Stimulated activated CD8-positive, alpha-beta memory T cell treated with anti-CD3 and anti-CD28 coated beads, Interleukin-12 subunit alpha, Interleukin-12 subunit beta, amount 100 ng/mL, for 1 hour (primary cell): Measurements from ENCODE around the gene RAE1.

ENCODE experiments used
- DNase-seq: peaks from one replicate; pipeline ENCODE4 v3.0.0-alpha.2; 2020; ENCODE audit warnings: low read depth

Gene RAE1

GRCh38 chr20:57351042-57351783 is at the start of gene RAE1:
TSS of gene RAE1 (plus strand) at chr20:57351255. CDS start at chr20:57354039, 2,784 bp downstream.
- DNase-seq = peak; percentile 92

- no peak for DNase-seq
Measured at GRCh38 chr20:57306747-57307146, 44.3 kb upstream of the RAE1 start.

- DNase-seq = no peak
Measured at GRCh38 chr20:57308451-57309271, 42.4 kb upstream of the RAE1 start.

- DNase-seq = no peak
Measured at GRCh38 chr20:57309544-57310115, 41.4 kb upstream of the RAE1 start.

GRCh38 chr20:57310821-57311514 is 40.1 kb upstream of the RAE1 start:
- DNase-seq = no peak

GRCh38 chr20:57312138-57312537 is 38.9 kb upstream of the RAE1 start:
- DNase-seq = no peak

GRCh38 chr20:57313230-57313629 is 37.8 kb upstream of the RAE1 start:
- DNase-seq = no peak

- no peak for DNase-seq
Measured at GRCh38 chr20:57313951-57314350, 37.1 kb upstream of the RAE1 start.

- DNase-seq = no peak
Measured at GRCh38 chr20:57315083-57315975, 35.7 kb upstream of the RAE1 start.

- no peak for DNase-seq
Measured at GRCh38 chr20:57315976-57316480, 35.0 kb upstream of the RAE1 start.

- DNase-seq = no peak
Measured at GRCh38 chr20:57316795-57317201, 34.3 kb upstream of the RAE1 start.

- no peak for DNase-seq
Measured at GRCh38 chr20:57317316-57317788, 33.7 kb upstream of the RAE1 start.

- DNase-seq = no peak
Measured at GRCh38 chr20:57317789-57318371, 33.2 kb upstream of the RAE1 start.

- no peak for DNase-seq
Measured at GRCh38 chr20:57319584-57319983, 31.5 kb upstream of the RAE1 start.

- DNase-seq = no peak
Measured at GRCh38 chr20:57320358-57320757, 30.7 kb upstream of the RAE1 start.

GRCh38 chr20:57321142-57321541 is 29.9 kb upstream of the RAE1 start:
- no peak for DNase-seq

- no peak for DNase-seq
Measured at GRCh38 chr20:57322476-57322875, 28.6 kb upstream of the RAE1 start.

- DNase-seq = no peak
Measured at GRCh38 chr20:57323034-57323433, 28.0 kb upstream of the RAE1 start.

GRCh38 chr20:57325632-57326356 is 25.3 kb upstream of the RAE1 start:
- no peak for DNase-seq
